ENCODE measurements around the gene ABL1. TPM values are rescaled to one million over a fixed set of nuclear protein-coding genes. Genes with fewer than 3 reads are reported as not detected.

The ABL1 gene
- total RNA-seq, 1 experiment from 2014 or later = 78.6 TPM

- ChIA-PET POLR2A (ENCODE audit: low non-redundant PET) (interaction anchor here (0.6 kb wide), 1 partner anchor 232 kb away, joined by 3 read pairs; no protein-coding TSS in a partner anchor), CTCF (no interaction called here)
- BruUV-seq (replicated peaks) = no TSS peak
- TF ChIP-seq CTCF (conservative IDR thresholded peaks at IDR 0.05; ENCODE audit: low read depth, low read length) (no peak), EZH2 (IDR thresholded peaks at IDR 0.05; ENCODE audit: borderline replicate concordance, low read depth, low read length, poor library complexity, severe bottlenecking) (no peak)
- Histone ChIP-seq H3K27me3 (replicated peaks; ENCODE audit: insufficient read depth, low read depth, low read length, poor library complexity) (peaks cover 30% of the 10 kb centered on the region), H3K36me3 (ENCODE audit: insufficient read depth, low read length, poor library complexity, severe bottlenecking) (no peaks in the 10 kb centered on the region), H3K9me3 (ENCODE audit: low read depth, low read length, poor library complexity, severe bottlenecking) (no peaks in the 10 kb centered on the region), H3K4me3 (ENCODE audit: low read depth, low read length, poor library complexity, severe bottlenecking) (no peak overlapping the region), H3K27ac (ENCODE audit: low read depth, low read length, poor library complexity, severe bottlenecking) (no peak overlapping the region), H3K4me1 (ENCODE audit: insufficient read depth, low read length, poor library complexity, severe bottlenecking) (no peaks in the 10 kb centered on the region)
- no peak for DNase-seq (ENCODE audit: low spot score)
- intact Hi-C loops (cut with micrococcal nuclease; ENCODE audit: unreplicated experiment) = no loop called here
Measured at GRCh38 chr9:130934702-130935647, 99.9 kb downstream of the ABL1 start.

- POLR2A ChIA-PET (ENCODE audit: low non-redundant PET) = no interaction called here
- BruUV-seq (replicated peaks) = no TSS peak
- H3K27ac ChIP-seq (ENCODE audit: low read depth, low read length, poor library complexity, severe bottlenecking) = no peak overlapping the region
- CTCF ChIA-PET = no interaction called here
- peaks cover 38% of the 10 kb centered on the region for H3K27me3 ChIP-seq (replicated peaks; ENCODE audit: insufficient read depth, low read depth, low read length, poor library complexity)
- no peak overlapping the region for H3K4me3 ChIP-seq (ENCODE audit: low read depth, low read length, poor library complexity, severe bottlenecking)
- H3K9me3 ChIP-seq (ENCODE audit: low read depth, low read length, poor library complexity, severe bottlenecking) = no peaks in the 10 kb centered on the region
- intact Hi-C loops (cut with micrococcal nuclease; ENCODE audit: unreplicated experiment) = no loop called here
- TF ChIP-seq EZH2 (IDR thresholded peaks at IDR 0.05; ENCODE audit: borderline replicate concordance, low read depth, low read length, poor library complexity, severe bottlenecking) = no peak
- no peak for TF ChIP-seq CTCF (conservative IDR thresholded peaks at IDR 0.05; ENCODE audit: low read depth, low read length)
- H3K36me3 ChIP-seq (ENCODE audit: insufficient read depth, low read length, poor library complexity, severe bottlenecking) = no peaks in the 10 kb centered on the region
- DNase-seq (ENCODE audit: low spot score) = no peak
- no peaks in the 10 kb centered on the region for H3K4me1 ChIP-seq (ENCODE audit: insufficient read depth, low read length, poor library complexity, severe bottlenecking)
Measured at GRCh38 chr9:130935648-130936271, 100.7 kb downstream of the ABL1 start.

- ChIA-PET CTCF (interaction anchor here (0.6 to 0.7 kb wide), 2 partner anchors 35 to 231 kb away, joined by 3 to 4 read pairs; no protein-coding TSS in a partner anchor), POLR2A (ENCODE audit: low non-redundant PET) (no interaction called here)
- Histone ChIP-seq H3K27me3 (replicated peaks; ENCODE audit: insufficient read depth, low read depth, low read length, poor library complexity) (peaks cover 43% of the 10 kb centered on the region), H3K27ac (ENCODE audit: low read depth, low read length, poor library complexity, severe bottlenecking) (no peak overlapping the region), H3K9me3 (ENCODE audit: low read depth, low read length, poor library complexity, severe bottlenecking) (no peaks in the 10 kb centered on the region), H3K4me1 (ENCODE audit: insufficient read depth, low read length, poor library complexity, severe bottlenecking) (no peaks in the 10 kb centered on the region), H3K4me3 (ENCODE audit: low read depth, low read length, poor library complexity, severe bottlenecking) (no peak overlapping the region), H3K36me3 (ENCODE audit: insufficient read depth, low read length, poor library complexity, severe bottlenecking) (no peaks in the 10 kb centered on the region)
- DNase-seq (ENCODE audit: low spot score) = no peak
- intact Hi-C loops (cut with micrococcal nuclease; ENCODE audit: unreplicated experiment) = no loop called here
- TF ChIP-seq EZH2 (IDR thresholded peaks at IDR 0.05; ENCODE audit: borderline replicate concordance, low read depth, low read length, poor library complexity, severe bottlenecking) (no peak), CTCF (conservative IDR thresholded peaks at IDR 0.05; ENCODE audit: low read depth, low read length) (no peak)
- no TSS peak for BruUV-seq (replicated peaks)
Measured at GRCh38 chr9:130936285-130937117, 101.4 kb downstream of the ABL1 start.

All from A673 (cell line).